ENCODE data around the gene SALL1. TPM values are rescaled to one million over a fixed set of nuclear protein-coding genes. Genes with fewer than 3 reads are reported as not detected.

Gene SALL1
- total RNA-seq, 1 experiment from 2014 or later = not detected

DNA sequence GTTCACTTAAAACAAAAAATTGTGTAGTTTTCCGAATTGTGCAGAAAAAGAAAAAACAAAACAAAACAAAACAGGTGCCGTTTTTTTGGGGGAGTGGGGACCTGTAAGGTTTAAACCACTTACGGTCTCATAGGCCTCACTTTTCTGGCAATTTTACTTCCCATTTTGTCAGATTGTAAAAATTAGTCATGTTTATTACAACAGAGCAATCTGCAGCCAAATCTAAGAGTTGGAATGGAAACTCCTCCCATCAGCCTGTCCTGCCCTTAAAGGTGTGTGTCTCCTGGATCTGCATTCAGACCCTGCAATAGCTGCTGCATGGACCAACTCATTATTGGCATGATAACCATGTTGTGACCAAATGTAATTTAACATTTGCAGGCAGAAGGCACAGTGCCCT, 8.2 kb upstream of the SALL1 start:
- Mint-ChIP-seq H3K4me3 (ENCODE audit: unreplicated experiment) (no peak overlapping the region), H3K4me1 (ENCODE audit: insufficient read depth, unreplicated experiment) (peaks cover 22% of the 10 kb centered on the region), H3K27ac (ENCODE audit: low read depth, unreplicated experiment) (no peak overlapping the region), H3K9me3 (ENCODE audit: unreplicated experiment) (no peaks in the 10 kb centered on the region), H3K27me3 (ENCODE audit: insufficient read depth, unreplicated experiment) (no peaks in the 10 kb centered on the region), H3K36me3 (ENCODE audit: insufficient read depth, unreplicated experiment) (no peaks in the 10 kb centered on the region)
- CTCF ChIA-PET = interaction anchor here (0.7 kb wide), 1 partner anchor 167 kb away, joined by 3 read pairs; no protein-coding TSS in a partner anchor
- intact Hi-C loops (cut with micrococcal nuclease) = no loop called here
- TF ChIP-seq, protein P1, sequence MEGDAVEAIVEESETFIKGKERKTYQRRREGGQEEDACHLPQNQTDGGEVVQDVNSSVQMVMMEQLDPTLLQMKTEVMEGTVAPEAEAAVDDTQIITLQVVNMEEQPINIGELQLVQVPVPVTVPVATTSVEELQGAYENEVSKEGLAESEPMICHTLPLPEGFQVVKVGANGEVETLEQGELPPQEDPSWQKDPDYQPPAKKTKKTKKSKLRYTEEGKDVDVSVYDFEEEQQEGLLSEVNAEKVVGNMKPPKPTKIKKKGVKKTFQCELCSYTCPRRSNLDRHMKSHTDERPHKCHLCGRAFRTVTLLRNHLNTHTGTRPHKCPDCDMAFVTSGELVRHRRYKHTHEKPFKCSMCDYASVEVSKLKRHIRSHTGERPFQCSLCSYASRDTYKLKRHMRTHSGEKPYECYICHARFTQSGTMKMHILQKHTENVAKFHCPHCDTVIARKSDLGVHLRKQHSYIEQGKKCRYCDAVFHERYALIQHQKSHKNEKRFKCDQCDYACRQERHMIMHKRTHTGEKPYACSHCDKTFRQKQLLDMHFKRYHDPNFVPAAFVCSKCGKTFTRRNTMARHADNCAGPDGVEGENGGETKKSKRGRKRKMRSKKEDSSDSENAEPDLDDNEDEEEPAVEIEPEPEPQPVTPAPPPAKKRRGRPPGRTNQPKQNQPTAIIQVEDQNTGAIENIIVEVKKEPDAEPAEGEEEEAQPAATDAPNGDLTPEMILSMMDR (IDR thresholded peaks at IDR 0.05; ENCODE audit: unreplicated experiment) = no peak
- POLR2A ChIA-PET = interaction anchor here (0.6 kb wide), 1 partner anchor 385 kb away, joined by 3 read pairs; no protein-coding TSS in a partner anchor
- DNase-seq (ENCODE audit: unreplicated experiment) = peak; percentile 32
- BruUV-seq (replicated peaks) = no TSS peak

GRCh38 chr16:51157698-51158097, 6.6 kb upstream of the SALL1 start:
- intact Hi-C loops (cut with micrococcal nuclease) = no loop called here
- no peak for DNase-seq (ENCODE audit: unreplicated experiment)
- Mint-ChIP-seq H3K27me3 (ENCODE audit: insufficient read depth, unreplicated experiment) (no peaks in the 10 kb centered on the region), H3K4me1 (ENCODE audit: insufficient read depth, unreplicated experiment) (peaks cover 17% of the 10 kb centered on the region), H3K4me3 (ENCODE audit: unreplicated experiment) (no peak overlapping the region), H3K27ac (ENCODE audit: low read depth, unreplicated experiment) (no peak overlapping the region), H3K36me3 (ENCODE audit: insufficient read depth, unreplicated experiment) (no peaks in the 10 kb centered on the region), H3K9me3 (ENCODE audit: unreplicated experiment) (peaks cover 9% of the 10 kb centered on the region)
- CTCF ChIA-PET = no interaction called here
- POLR2A ChIA-PET = no interaction called here
- BruUV-seq (replicated peaks) = no TSS peak
- TF ChIP-seq, protein P1 (IDR thresholded peaks at IDR 0.05; ENCODE audit: unreplicated experiment) = no peak

GRCh38 chr16:51156807-51157200, 5.7 kb upstream of the SALL1 start:
- Mint-ChIP-seq H3K36me3 (ENCODE audit: insufficient read depth, unreplicated experiment) (no peaks in the 10 kb centered on the region), H3K4me3 (ENCODE audit: unreplicated experiment) (no peak overlapping the region), H3K9me3 (ENCODE audit: unreplicated experiment) (peaks cover 9% of the 10 kb centered on the region), H3K27ac (ENCODE audit: low read depth, unreplicated experiment) (no peak overlapping the region), H3K27me3 (ENCODE audit: insufficient read depth, unreplicated experiment) (no peaks in the 10 kb centered on the region), H3K4me1 (ENCODE audit: insufficient read depth, unreplicated experiment) (peaks cover 17% of the 10 kb centered on the region)
- DNase-seq (ENCODE audit: unreplicated experiment) = no peak
- TF ChIP-seq, protein P1 (IDR thresholded peaks at IDR 0.05; ENCODE audit: unreplicated experiment) = no peak
- BruUV-seq (replicated peaks) = no TSS peak
- ChIA-PET POLR2A (no interaction called here), CTCF (no interaction called here)
- intact Hi-C loops (cut with micrococcal nuclease) = no loop called here

DNA sequence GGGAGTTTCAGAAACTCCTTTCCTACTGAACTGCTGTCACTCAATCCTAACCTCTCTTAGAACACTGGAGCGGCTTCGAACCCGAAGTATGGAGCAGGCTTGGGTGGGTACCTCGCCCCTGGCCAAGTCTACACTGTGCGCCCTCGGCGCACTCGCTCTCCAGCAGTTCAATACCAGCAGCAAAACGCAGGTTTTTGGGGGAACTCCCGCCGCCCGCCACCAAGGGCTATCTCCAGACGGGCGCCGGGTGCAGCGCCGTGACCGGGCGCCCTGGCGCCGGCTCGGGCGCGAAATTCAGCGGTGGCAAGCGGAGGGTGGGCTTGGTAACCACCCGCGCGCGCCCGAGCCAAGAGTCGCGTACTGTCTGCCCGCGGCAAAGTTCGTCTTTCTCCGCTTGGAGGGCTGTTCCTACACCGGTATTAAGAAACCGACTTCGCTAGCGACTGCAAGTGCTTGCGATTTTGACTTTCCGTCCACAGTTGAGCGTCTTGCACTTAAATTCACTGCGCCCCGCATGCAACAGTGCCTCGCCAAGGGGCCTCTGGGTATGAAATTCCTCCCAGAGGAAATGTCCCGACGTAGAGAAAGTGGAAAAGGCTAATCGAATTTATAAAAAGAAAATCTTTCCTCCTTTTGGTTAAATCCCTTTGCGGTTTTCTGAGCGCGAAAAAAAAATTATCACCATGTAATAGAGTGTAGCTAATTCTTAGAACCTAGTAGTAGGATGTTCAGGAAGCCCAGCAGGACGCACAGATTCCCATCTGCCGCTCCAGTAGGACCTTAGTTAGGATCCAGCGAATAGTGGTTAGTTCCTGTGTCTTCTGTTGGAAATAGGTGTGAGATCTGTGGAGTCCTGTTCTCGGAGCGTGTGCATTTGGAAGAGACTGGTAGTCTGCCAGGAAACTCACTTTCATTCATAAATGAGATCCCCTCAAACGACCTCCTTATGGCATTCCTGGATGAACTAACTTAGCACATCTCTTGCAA, 5.0 kb upstream of the SALL1 start:
- peaks cover 9% of the 10 kb centered on the region for H3K9me3 Mint-ChIP-seq (ENCODE audit: unreplicated experiment)
- no peak for DNase-seq (ENCODE audit: unreplicated experiment)
- no TSS peak for BruUV-seq (replicated peaks)
- TF ChIP-seq, protein P1 (IDR thresholded peaks at IDR 0.05; ENCODE audit: unreplicated experiment) = no peak
- CTCF ChIA-PET = no interaction called here
- H3K4me1 Mint-ChIP-seq (ENCODE audit: insufficient read depth, unreplicated experiment) = peaks cover 17% of the 10 kb centered on the region
- intact Hi-C loops (cut with micrococcal nuclease) = no loop called here
- H3K36me3 Mint-ChIP-seq (ENCODE audit: insufficient read depth, unreplicated experiment) = no peaks in the 10 kb centered on the region
- no peak overlapping the region for H3K27ac Mint-ChIP-seq (ENCODE audit: low read depth, unreplicated experiment)
- POLR2A ChIA-PET = no interaction called here
- no peak overlapping the region for H3K4me3 Mint-ChIP-seq (ENCODE audit: unreplicated experiment)
- H3K27me3 Mint-ChIP-seq (ENCODE audit: insufficient read depth, unreplicated experiment) = no peaks in the 10 kb centered on the region
